GM18867 (cell line): Measurements from ENCODE around the gene LSS.
"Not testable (repeated sequence)": the region's sequence is repeated elsewhere in the genome, so short reads cannot be mapped to it uniquely, and the experiment has no call there.

Experiments used
- ATAC-seq: cut with Tn5 transposase; IDR thresholded peaks from one replicate; pipeline ENCODE4 v1.9.1; 2021; ENCODE audit warnings: mild to moderate bottlenecking, moderate library complexity; ENCODE audit not compliant: unreplicated experiment

Gene LSS

GRCh38 chr21:46206163-46207005, 22.2 kb downstream of the LSS start:
- no peak for ATAC-seq

GRCh38 chr21:46205766-46206162, 22.8 kb downstream of the LSS start:
- ATAC-seq: no peak

GRCh38 chr21:46205166-46205565, 23.4 kb downstream of the LSS start:
- ATAC-seq: no peak

GRCh38 chr21:46203203-46203600, 25.4 kb downstream of the LSS start:
- no peak for ATAC-seq

GRCh38 chr21:46202592-46203202, 25.9 kb downstream of the LSS start:
- no peak for ATAC-seq

- ATAC-seq: not testable (repeated sequence)
Observed at GRCh38 chr21:46200877-46201803, 27.4 kb downstream of the LSS start.

GRCh38 chr21:46199436-46200373, 28.9 kb downstream of the LSS start:
- no peak for ATAC-seq

- ATAC-seq: no peak
Observed at GRCh38 chr21:46196733-46197132, 31.8 kb downstream of the LSS start.

GRCh38 chr21:46195595-46196195, 32.9 kb downstream of the LSS start:
- ATAC-seq: no peak

GRCh38 chr21:46194374-46195334, 33.9 kb downstream of the LSS start:
- ATAC-seq: no peak

GRCh38 chr21:46193829-46194373, 34.7 kb downstream of the LSS start:
- no peak for ATAC-seq

GRCh38 chr21:46191686-46192575, 36.6 kb downstream of the LSS start:
- ATAC-seq: no peak

GRCh38 chr21:46191257-46191685, 37.3 kb downstream of the LSS start:
- ATAC-seq: no peak

- ATAC-seq: no peak
Observed at GRCh38 chr21:46190491-46191131, 38.0 kb downstream of the LSS start.

GRCh38 chr21:46189959-46190490, 38.5 kb downstream of the LSS start:
- no peak for ATAC-seq

GRCh38 chr21:46189213-46189958, 39.2 kb downstream of the LSS start:
- no peak for ATAC-seq
